K562 (cell line): Measurements from ENCODE around the gene PPHLN1. TPM values are rescaled to one million over a fixed set of nuclear protein-coding genes. Genes with fewer than 3 reads are reported as not detected.

Experiments
- MGA ChIP-seq: fragments of 450-650 bp; IDR thresholded peaks from 2 replicates; pipeline ENCODE4 v1.6.1; 2016; ENCODE audit warnings: mild to moderate bottlenecking, moderate library complexity
- polyA plus RNA-seq, 8 experiments: library from polyadenylated mRNA; depleted of rRNA in 4 of 8; stranded (reverse) in 5 of 8; unstranded in 3 of 8; fragments of >200 nt; fragmentation: Nextera tagmentation in 2 of 8; fragmentation: Illumina TruSeq in 1 of 8; extraction: Ambion mirVana in 2 of 8; extraction: Trizol in 1 of 8; gene quantifications; 2 replicates each; pipeline versions ENCODE4 v1.2.1 to v1.2.3, GENCODE V29; 2011 to 2014; ENCODE audit warnings: inconsistent platforms in 1 of 8, missing spikeins in 1 of 8
- total RNA-seq, 7 experiments: library from RNA; depleted of rRNA in 6 of 7; stranded (reverse); fragments of >200 nt in 6 of 7; fragmentation: Illumina TruSeq in 2 of 7; extraction: Trizol in 2 of 7; gene quantifications; 2 replicates each; pipeline versions ENCODE4 v1.2.1 to v1.2.3, GENCODE V29; 2011 to 2021; ENCODE audit warnings: low replicate concordance in 1 of 7

The PPHLN1 gene
- total and polyA plus RNA-seq, 9 of the 15 experiments (the other 6 are each of a cell fraction or from before 2014, with no cell fraction given): 66.3 to 112 (median 93.6) TPM

GRCh38 chr12:42421844-42422779 is 96.1 kb downstream of the PPHLN1 start (continued):
- TF ChIP-seq MGA: peak; percentile 50; the same call in 1 of the 2 replicates
- TF ChIP-seq, all 486 proteins: peak for 27
